ENCODE results near the gene ZNF391.
"Not testable (repeated sequence)": the region's sequence is repeated elsewhere in the genome, so short reads cannot be mapped to it uniquely, and the experiment has no call there.

The ZNF391 gene

GRCh38 chr6:27422651-27423332, 34.2 kb downstream of the ZNF391 start:
- H3K4me3 ChIP-seq (ENCODE audit: low read length) = no peak overlapping the region
- TF ChIP-seq CTCF (conservative IDR thresholded peaks at IDR 0.05; ENCODE audit: low read length) = no peak
- no peak for DNase-seq (ENCODE audit: low read depth)

GRCh38 chr6:27424851-27425250, 36.3 kb downstream of the ZNF391 start:
- H3K4me3 ChIP-seq (ENCODE audit: low read length); DNase-seq (ENCODE audit: low read depth): not testable (repeated sequence)

- DNase-seq (ENCODE audit: low read depth) = no peak
- TF ChIP-seq CTCF (conservative IDR thresholded peaks at IDR 0.05; ENCODE audit: low read length) = no peak
- H3K4me3 ChIP-seq (ENCODE audit: low read length) = no peak overlapping the region
These were observed 37.6 kb downstream of the ZNF391 start for GRCh38 chr6:27426045-27426620.

- no peak for TF ChIP-seq CTCF (conservative IDR thresholded peaks at IDR 0.05; ENCODE audit: low read length)
- DNase-seq (ENCODE audit: low read depth) = no peak
- no peak overlapping the region for H3K4me3 ChIP-seq (ENCODE audit: low read length)
These were observed 39.9 kb downstream of the ZNF391 start for GRCh38 chr6:27428502-27428901.

- no peak for TF ChIP-seq CTCF (conservative IDR thresholded peaks at IDR 0.05; ENCODE audit: low read length)
- no peak for DNase-seq (ENCODE audit: low read depth)
- H3K4me3 ChIP-seq (ENCODE audit: low read length) = no peak overlapping the region
These were observed 40.4 kb downstream of the ZNF391 start for GRCh38 chr6:27428966-27429365.

GRCh38 chr6:27433714-27434113, 45.2 kb downstream of the ZNF391 start:
- no peak overlapping the region for H3K4me3 ChIP-seq (ENCODE audit: low read length)
- TF ChIP-seq CTCF (conservative IDR thresholded peaks at IDR 0.05; ENCODE audit: low read length) = no peak
- no peak for DNase-seq (ENCODE audit: low read depth)

- no peak for TF ChIP-seq CTCF (conservative IDR thresholded peaks at IDR 0.05; ENCODE audit: low read length)
- no peak overlapping the region for H3K4me3 ChIP-seq (ENCODE audit: low read length)
- no peak for DNase-seq (ENCODE audit: low read depth)
These were observed 50.8 kb downstream of the ZNF391 start for GRCh38 chr6:27439371-27439770.

Measured in AG10803 (cell line).